GM12892 (cell line): ENCODE data around the gene PRRX2.

ENCODE experiments used
- POLR2A ChIP-seq: IDR thresholded peaks from 2 replicates; pipeline ENCODE4 v1.6.1; 2011; ENCODE audit warnings: low read depth, low read length, control low read depth
- POLR2AphosphoS5 ChIP-seq: IDR thresholded peaks from 2 replicates; pipeline ENCODE4 v1.6.1; 2011; ENCODE audit warnings: low read depth, low read length, control low read depth
- TAF1 ChIP-seq: IDR thresholded peaks from 2 replicates; pipeline ENCODE4 v1.6.1; 2011; ENCODE audit warnings: low read depth, mild to moderate bottlenecking, control low read depth, low read length, borderline replicate concordance

- no peak for TF ChIP-seq POLR2A
- TF ChIP-seq TAF1, result no peak
- TF ChIP-seq POLR2AphosphoS5, result no peak
These were observed 12.0 kb downstream of the PRRX2 start for GRCh38 chr9:129677456-129677855.
